Fibroblast of the aortic adventitia (primary cell): ENCODE results near the gene GAP43. TPM values are rescaled to one million over a fixed set of nuclear protein-coding genes. Genes with fewer than 3 reads are reported as not detected.
A peak's percentile ranks its signal among the peaks of the same experiment; 100 is the strongest.
"Not testable (repeated sequence)": the region's sequence is repeated elsewhere in the genome, so short reads cannot be mapped to it uniquely, and the experiment has no call there.

Experiments used
- DNase-seq: peaks from one replicate; pipeline ENCODE4 v3.0.0-alpha.2; 2010; ENCODE audit warnings: low read depth
- H3K4me3 ChIP-seq: 2 replicates; pipeline ENCODE4 v1.5.1; 2011; ENCODE audit warnings: low read depth, mild to moderate bottlenecking, control low read depth, low read length, moderate library complexity
- CTCF ChIP-seq: IDR thresholded peaks from 2 replicates; pipeline ENCODE4 v1.5.1; 2011; ENCODE audit warnings: mild to moderate bottlenecking, low read length, control low read depth, inconsistent platforms; ENCODE audit not compliant: insufficient read depth
- total RNA-seq: library from RNA; depleted of rRNA; stranded (reverse); fragments of >200 nt; gene quantifications from 2 replicates; pipeline ENCODE4 v1.2.3, GENCODE V29; 2012; ENCODE audit warnings: low replicate concordance

GAP43 gene
- total RNA-seq, 1 donor = 16.4 TPM

GRCh38 chr3:115725800-115726199 is 102.5 kb downstream of the GAP43 start:
- DNase-seq = no peak
- no peak for TF ChIP-seq CTCF
- no peak overlapping the region for H3K4me3 ChIP-seq

DNA sequence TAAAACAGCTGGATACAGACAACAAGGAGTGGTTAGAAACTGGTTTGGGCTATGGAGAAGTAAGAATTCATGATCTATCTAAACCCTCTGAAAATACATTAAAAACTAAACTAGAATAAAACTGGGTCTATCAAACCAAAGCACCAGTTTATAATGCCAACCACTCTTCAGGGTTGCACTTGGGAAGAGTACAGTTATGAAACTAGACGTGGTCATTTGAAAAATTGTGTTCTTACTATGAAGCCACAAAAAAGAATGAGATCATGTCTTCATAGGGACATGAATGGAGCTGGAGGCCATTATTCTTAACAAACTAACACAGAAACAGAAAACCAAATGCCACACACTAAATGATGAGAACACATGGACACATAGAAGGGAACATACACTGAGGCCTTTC is 103.8 kb downstream of the GAP43 start:
- H3K4me3 ChIP-seq = no peak overlapping the region
- TF ChIP-seq CTCF = no peak
- DNase-seq = no peak

DNA sequence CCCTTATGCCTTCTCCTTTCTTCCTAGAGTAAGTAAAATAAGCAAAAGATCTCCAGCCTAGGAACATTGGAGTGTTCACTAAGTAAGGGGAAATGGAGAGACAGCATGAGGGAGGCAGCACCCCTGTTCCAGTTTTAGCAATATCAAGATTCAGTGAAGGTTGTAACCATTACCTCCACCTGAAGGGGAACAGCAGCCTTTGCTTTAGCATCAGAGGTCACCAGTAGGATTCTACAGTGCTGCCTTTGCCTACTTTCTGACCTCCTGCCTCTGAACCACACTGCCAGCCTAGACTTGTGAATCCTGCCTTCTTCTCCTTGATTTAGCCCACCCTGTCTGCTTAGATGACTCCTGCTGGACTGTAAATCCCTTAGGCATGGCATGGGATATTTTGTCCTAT is 104.7 kb downstream of the GAP43 start:
- no peak for TF ChIP-seq CTCF
- no peak overlapping the region for H3K4me3 ChIP-seq
- no peak for DNase-seq

- not testable (repeated sequence) for DNase-seq, H3K4me3 ChIP-seq
These were observed 113.0 kb downstream of the GAP43 start for GRCh38 chr3:115736341-115736740.

DNA sequence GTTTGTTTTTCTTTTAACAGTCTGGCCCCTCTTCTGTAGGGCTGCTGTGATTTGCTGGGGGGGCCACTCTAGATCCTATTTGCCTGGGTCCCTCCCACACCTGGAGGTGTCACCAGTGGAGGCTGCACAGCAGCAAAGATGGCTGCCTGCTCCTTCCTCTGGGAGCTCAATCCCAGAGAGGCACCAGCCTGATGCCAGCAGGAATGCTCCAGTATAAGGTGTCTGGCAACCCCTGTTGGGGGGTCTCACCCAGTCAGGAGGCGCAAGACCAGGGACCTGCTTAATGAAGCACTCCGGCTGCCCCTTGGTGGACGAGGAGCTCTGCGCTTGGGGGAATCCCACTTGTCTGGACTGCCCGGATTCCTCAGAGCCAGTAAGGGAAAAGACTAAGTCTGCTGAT is 118.3 kb downstream of the GAP43 start:
- DNase-seq = no peak
- no peak overlapping the region for H3K4me3 ChIP-seq
- no peak for TF ChIP-seq CTCF

DNA sequence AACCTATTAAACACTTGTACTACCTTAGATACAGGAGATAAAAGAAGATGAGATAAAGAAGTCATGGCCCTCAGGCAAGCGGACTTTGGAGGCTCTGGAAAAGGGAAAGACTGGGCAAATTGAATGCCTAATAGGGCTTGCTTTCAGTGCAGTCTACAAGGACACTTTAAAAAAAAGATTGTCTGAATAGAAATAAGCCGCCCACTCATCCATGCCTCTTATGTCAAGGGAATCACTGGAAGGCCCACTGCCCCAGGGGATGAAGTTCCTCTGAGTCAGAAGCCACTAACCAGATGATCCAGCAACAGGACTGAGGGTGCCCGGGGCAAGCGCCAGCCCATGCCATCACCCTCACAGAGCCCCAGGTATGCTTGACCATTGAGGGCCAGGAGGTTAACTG is 121.2 kb downstream of the GAP43 start:
- H3K4me3 ChIP-seq, DNase-seq: not testable (repeated sequence)

DNA sequence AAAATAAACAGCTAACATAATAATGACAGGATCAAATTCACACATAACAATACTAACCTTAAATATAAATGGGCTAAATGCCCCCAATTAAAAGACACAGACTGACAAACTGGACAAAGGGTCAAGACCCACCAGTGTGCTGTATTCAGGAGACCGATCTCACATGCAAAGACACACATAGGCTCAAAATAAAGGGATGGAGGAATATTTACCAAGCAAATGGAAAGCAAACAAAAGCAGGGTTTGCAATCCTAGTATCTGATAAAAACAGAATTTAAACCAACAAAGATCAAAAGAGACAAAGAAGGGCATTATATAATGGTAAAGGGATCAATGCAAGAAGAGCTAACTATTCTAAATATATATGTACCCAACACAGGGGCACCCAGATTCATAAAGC is 129.7 kb downstream of the GAP43 start:
- H3K4me3 ChIP-seq, DNase-seq: not testable (repeated sequence)

GRCh38 chr3:115758076-115758763 is 134.9 kb downstream of the GAP43 start:
- no peak for TF ChIP-seq CTCF
- DNase-seq = peak; percentile 8
- H3K4me3 ChIP-seq = no peak overlapping the region
